ENCODE measurements around the gene CRADD.

Gene CRADD

GRCh38 chr12:93914281-93914680 is 237.1 kb downstream of the CRADD start:
- H2AFZ ChIP-seq: no peak overlapping the region
- H3K4me3 ChIP-seq (ENCODE audit: low read depth, low read length): no peak overlapping the region
- no peaks in the 10 kb centered on the region for H3K4me1 ChIP-seq
- no peaks in the 10 kb centered on the region for H3K36me3 ChIP-seq (ENCODE audit: control insufficient read depth, insufficient read depth, low read length)
- no peaks in the 10 kb centered on the region for H3K79me2 ChIP-seq
- H3K27ac ChIP-seq: no peak overlapping the region
- TF ChIP-seq CTCF (IDR thresholded peaks at IDR 0.05): no peak
- no peaks in the 10 kb centered on the region for H3K9me3 ChIP-seq (ENCODE audit: control insufficient read depth, low read length)
- no peaks in the 10 kb centered on the region for H3K27me3 ChIP-seq (ENCODE audit: control insufficient read depth, insufficient read depth, low read length)
- H3K4me2 ChIP-seq (ENCODE audit: low read length): no peak overlapping the region
- H3K9ac ChIP-seq: no peak overlapping the region

GRCh38 chr12:93915411-93915810 is 238.2 kb downstream of the CRADD start:
- no peak overlapping the region for H3K9ac ChIP-seq
- peaks cover 6% of the 10 kb centered on the region for H3K4me1 ChIP-seq
- no peaks in the 10 kb centered on the region for H3K9me3 ChIP-seq (ENCODE audit: control insufficient read depth, low read length)
- no peak for TF ChIP-seq CTCF (IDR thresholded peaks at IDR 0.05)
- no peak overlapping the region for H2AFZ ChIP-seq
- no peak overlapping the region for H3K4me3 ChIP-seq (ENCODE audit: low read depth, low read length)
- no peak overlapping the region for H3K4me2 ChIP-seq (ENCODE audit: low read length)
- H3K27me3 ChIP-seq (ENCODE audit: control insufficient read depth, insufficient read depth, low read length): no peaks in the 10 kb centered on the region
- H3K36me3 ChIP-seq (ENCODE audit: control insufficient read depth, insufficient read depth, low read length): no peaks in the 10 kb centered on the region
- no peak overlapping the region for H3K27ac ChIP-seq
- H3K79me2 ChIP-seq: no peaks in the 10 kb centered on the region

- Histone ChIP-seq H3K27ac (no peak overlapping the region), H3K36me3 (ENCODE audit: control insufficient read depth, insufficient read depth, low read length) (no peaks in the 10 kb centered on the region), H3K9me3 (ENCODE audit: control insufficient read depth, low read length) (no peaks in the 10 kb centered on the region), H3K4me3 (ENCODE audit: low read depth, low read length) (no peak overlapping the region), H3K4me2 (ENCODE audit: low read length) (no peak overlapping the region), H3K79me2 (no peaks in the 10 kb centered on the region), H3K4me1 (peaks cover 6% of the 10 kb centered on the region), H3K27me3 (ENCODE audit: control insufficient read depth, insufficient read depth, low read length) (no peaks in the 10 kb centered on the region), H3K9ac (no peak overlapping the region), H2AFZ (no peak overlapping the region)
- TF ChIP-seq CTCF (IDR thresholded peaks at IDR 0.05): no peak
These were observed 239.2 kb downstream of the CRADD start for GRCh38 chr12:93916402-93916801.

GRCh38 chr12:93918262-93918661 is 241.1 kb downstream of the CRADD start:
- H3K27me3 ChIP-seq (ENCODE audit: control insufficient read depth, insufficient read depth, low read length): no peaks in the 10 kb centered on the region
- no peaks in the 10 kb centered on the region for H3K79me2 ChIP-seq
- H3K4me2 ChIP-seq (ENCODE audit: low read length): no peak overlapping the region
- no peak for TF ChIP-seq CTCF (IDR thresholded peaks at IDR 0.05)
- peaks cover 11% of the 10 kb centered on the region for H3K4me1 ChIP-seq
- no peak overlapping the region for H2AFZ ChIP-seq
- no peaks in the 10 kb centered on the region for H3K36me3 ChIP-seq (ENCODE audit: control insufficient read depth, insufficient read depth, low read length)
- no peak overlapping the region for H3K4me3 ChIP-seq (ENCODE audit: low read depth, low read length)
- no peak overlapping the region for H3K27ac ChIP-seq
- H3K9ac ChIP-seq: no peak overlapping the region
- H3K9me3 ChIP-seq (ENCODE audit: control insufficient read depth, low read length): no peaks in the 10 kb centered on the region

- no peak for TF ChIP-seq CTCF (IDR thresholded peaks at IDR 0.05)
- Histone ChIP-seq H2AFZ (no peak overlapping the region), H3K4me3 (ENCODE audit: low read depth, low read length) (no peak overlapping the region), H3K36me3 (ENCODE audit: control insufficient read depth, insufficient read depth, low read length) (no peaks in the 10 kb centered on the region), H3K27me3 (ENCODE audit: control insufficient read depth, insufficient read depth, low read length) (no peaks in the 10 kb centered on the region), H3K9ac (no peak overlapping the region), H3K9me3 (ENCODE audit: control insufficient read depth, low read length) (no peaks in the 10 kb centered on the region), H3K4me2 (ENCODE audit: low read length) (no peak overlapping the region), H3K27ac (no peak overlapping the region), H3K4me1 (peaks cover 11% of the 10 kb centered on the region), H3K79me2 (no peaks in the 10 kb centered on the region)
These were observed 241.7 kb downstream of the CRADD start for GRCh38 chr12:93918900-93919299.

All from parathyroid adenoma (tissue), 2 donors.